ENCODE data around the gene RPL36. TPM values are rescaled to one million over a fixed set of nuclear protein-coding genes. Genes with fewer than 3 reads are reported as not detected.

RPL36 gene
- total RNA-seq, 1 donor from 2014 or later, result 1,717 TPM

GRCh38 chr19:5666921-5667610, 23.0 kb upstream of the RPL36 start:
- no peak for TF ChIP-seq CTCF (IDR thresholded peaks at IDR 0.05; ENCODE audit: insufficient read depth, low read length, poor library complexity, severe bottlenecking)
- Histone ChIP-seq H3K27me3 (ENCODE audit: control insufficient read depth, insufficient read depth, low read length) (no peaks in the 10 kb centered on the region), H3K36me3 (ENCODE audit: control insufficient read depth, insufficient read depth, low read length) (peaks cover 5% of the 10 kb centered on the region), H3K4me3 (ENCODE audit: low read depth, low read length) (no peak overlapping the region)
- no peak for DNase-seq (ENCODE audit: low read depth)

DNA sequence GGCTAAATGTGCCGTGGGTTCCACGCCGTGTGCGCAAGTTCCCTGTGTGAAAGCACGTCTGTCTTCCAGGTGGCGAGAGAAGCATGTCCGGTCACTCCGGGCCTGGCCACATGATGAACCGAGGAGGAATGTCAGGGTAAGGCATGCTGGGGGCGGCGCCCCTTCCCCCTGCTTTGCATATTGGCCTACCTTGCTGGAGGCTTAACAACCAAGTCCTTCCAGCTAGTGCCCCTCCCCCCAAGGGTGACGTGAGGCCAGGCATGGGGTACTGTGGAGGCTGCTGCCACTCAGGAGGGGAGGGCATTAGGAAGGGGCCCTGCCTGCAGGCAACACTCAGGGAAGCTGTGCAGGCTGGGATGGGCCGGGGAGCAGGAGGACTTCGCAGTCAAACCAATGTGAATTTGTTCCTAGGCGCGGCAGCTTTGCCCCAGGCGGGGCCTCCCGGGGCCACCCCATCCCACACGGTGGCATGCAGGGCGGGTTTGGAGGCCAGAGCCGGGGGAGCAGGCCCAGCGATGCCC, 22.3 kb upstream of the RPL36 start:
- DNase-seq (ENCODE audit: low read depth), result no peak
- TF ChIP-seq CTCF (IDR thresholded peaks at IDR 0.05; ENCODE audit: insufficient read depth, low read length, poor library complexity, severe bottlenecking), result no peak
- peaks cover 5% of the 10 kb centered on the region for H3K36me3 ChIP-seq (ENCODE audit: control insufficient read depth, insufficient read depth, low read length)
- no peak overlapping the region for H3K4me3 ChIP-seq (ENCODE audit: low read depth, low read length)
- H3K27me3 ChIP-seq (ENCODE audit: control insufficient read depth, insufficient read depth, low read length), result no peaks in the 10 kb centered on the region

DNA sequence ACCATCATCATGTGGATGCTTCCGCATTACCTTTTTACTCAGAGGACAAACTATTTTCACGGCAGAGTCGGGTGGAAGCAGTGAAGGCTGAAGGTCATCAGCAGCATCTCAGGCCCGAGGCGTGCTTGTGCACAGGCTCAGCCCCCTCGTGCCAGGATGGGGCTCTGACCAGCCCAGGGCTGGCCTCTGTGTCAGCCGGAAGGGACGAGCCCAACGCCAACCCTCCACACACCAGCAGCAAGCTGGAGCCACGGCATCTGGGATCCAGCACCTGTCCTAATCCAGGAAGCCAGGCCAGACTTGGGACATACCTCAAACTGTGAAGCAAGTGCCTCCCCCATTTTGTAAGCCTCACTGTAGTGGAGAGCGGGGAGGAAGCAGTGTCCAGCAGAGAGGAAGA, 20.9 kb upstream of the RPL36 start:
- Histone ChIP-seq H3K27me3 (ENCODE audit: control insufficient read depth, insufficient read depth, low read length) (no peaks in the 10 kb centered on the region), H3K36me3 (ENCODE audit: control insufficient read depth, insufficient read depth, low read length) (peaks cover 5% of the 10 kb centered on the region), H3K4me3 (ENCODE audit: low read depth, low read length) (no peak overlapping the region)
- no peak for DNase-seq (ENCODE audit: low read depth)
- no peak for TF ChIP-seq CTCF (IDR thresholded peaks at IDR 0.05; ENCODE audit: insufficient read depth, low read length, poor library complexity, severe bottlenecking)

DNA sequence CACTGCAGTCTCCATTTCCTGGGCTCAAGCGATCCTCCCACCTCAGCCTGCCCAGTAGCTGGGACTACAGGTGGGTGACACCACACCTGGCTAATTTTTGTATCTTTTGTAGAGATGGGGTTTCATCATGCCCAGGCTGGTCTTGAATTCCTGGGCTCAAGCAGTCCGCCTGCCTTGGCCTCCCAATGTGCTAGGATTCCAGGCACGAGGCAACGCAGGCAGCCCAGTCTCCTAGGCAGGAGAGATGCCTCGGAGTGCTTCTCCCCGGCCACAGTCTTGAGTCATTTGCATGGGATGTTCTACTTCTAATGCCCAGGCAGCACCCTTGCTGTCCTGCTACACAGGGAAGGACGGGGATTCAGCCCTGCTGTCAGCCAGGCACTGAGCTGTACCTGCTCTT, 18.5 kb upstream of the RPL36 start:
- Histone ChIP-seq H3K27me3 (ENCODE audit: control insufficient read depth, insufficient read depth, low read length) (no peaks in the 10 kb centered on the region), H3K4me3 (ENCODE audit: low read depth, low read length) (no peak overlapping the region), H3K36me3 (ENCODE audit: control insufficient read depth, insufficient read depth, low read length) (peaks cover 5% of the 10 kb centered on the region)
- TF ChIP-seq CTCF (IDR thresholded peaks at IDR 0.05; ENCODE audit: insufficient read depth, low read length, poor library complexity, severe bottlenecking), result no peak
- DNase-seq (ENCODE audit: low read depth), result no peak

DNA sequence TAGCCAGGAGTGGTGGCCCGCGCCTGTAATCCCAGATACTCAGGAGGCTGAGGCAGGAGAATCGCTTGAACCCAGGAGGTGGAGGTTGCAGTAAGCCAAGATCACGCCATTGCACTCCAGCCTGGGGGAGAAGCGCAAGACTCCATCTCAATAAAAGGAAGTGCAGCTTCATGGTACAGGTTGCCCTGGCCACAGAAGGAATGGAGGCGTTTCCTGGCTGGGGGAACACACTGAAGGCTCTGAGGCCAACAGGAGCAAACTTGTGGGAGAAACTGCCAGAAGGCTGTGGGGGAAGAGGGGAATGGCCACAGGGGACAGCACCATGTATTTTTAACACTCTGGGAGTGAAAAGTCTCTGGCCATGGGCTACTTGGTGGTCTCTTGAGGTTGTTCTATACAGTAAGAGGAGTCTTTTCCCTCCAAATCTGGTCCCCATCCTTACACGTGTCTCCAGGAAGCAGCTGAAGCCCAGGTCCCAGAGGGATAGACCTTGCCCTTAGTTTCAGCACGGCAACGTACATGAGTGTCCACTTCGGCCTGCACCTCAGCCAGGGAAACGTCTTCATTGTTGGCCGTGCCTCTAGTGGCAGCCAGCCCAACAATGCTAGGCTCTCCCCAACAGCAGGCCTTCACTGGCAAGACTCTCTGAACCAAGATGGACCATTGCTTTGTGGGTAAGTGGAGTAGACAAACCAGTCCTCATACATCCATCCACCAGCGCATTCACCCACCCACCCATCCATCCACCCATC, 17.2 kb upstream of the RPL36 start:
- Histone ChIP-seq H3K27me3 (ENCODE audit: control insufficient read depth, insufficient read depth, low read length) (no peaks in the 10 kb centered on the region), H3K4me3 (ENCODE audit: low read depth, low read length) (no peak overlapping the region), H3K36me3 (ENCODE audit: control insufficient read depth, insufficient read depth, low read length) (peaks cover 3% of the 10 kb centered on the region)
- DNase-seq (ENCODE audit: low read depth), result no peak
- no peak for TF ChIP-seq CTCF (IDR thresholded peaks at IDR 0.05; ENCODE audit: insufficient read depth, low read length, poor library complexity, severe bottlenecking)

All from kidney epithelial cell (primary cell).